Liver (tissue), 9 donors: Measurements from ENCODE around the gene EXOC6B. TPM values are rescaled to one million over a fixed set of nuclear protein-coding genes. Genes with fewer than 3 reads are reported as not detected.

Experiments used
- DNase-seq: peaks from one replicate; pipeline ENCODE4 v3.0.0-alpha.2; 2017; ENCODE audit warnings: low spot score
- H3K27ac ChIP-seq, 2 donors: one replicate each; pipeline ENCODE4 v1.7.0; 2013; ENCODE audit warnings: inconsistent platforms in 2 of 2, low read length in 2 of 2, control low read depth in 1 of 2, low read depth in 1 of 2, mild to moderate bottlenecking in 1 of 2
- H3K27me3 ChIP-seq, 4 donors: one replicate each; pipeline versions ENCODE4 v1.6.1 to v1.7.0; 2013; ENCODE audit warnings: low read length in 3 of 4, inconsistent platforms in 1 of 4, mild to moderate bottlenecking in 1 of 4, moderate library complexity in 1 of 4; ENCODE audit not compliant: control insufficient read depth in 4 of 4, insufficient read depth in 4 of 4
- H3K36me3 ChIP-seq, 4 donors: one replicate each; pipeline versions ENCODE4 v1.6.1 to v1.7.0; 2013; ENCODE audit warnings: low read length in 3 of 4, mild to moderate bottlenecking in 3 of 4, low read depth in 1 of 4, moderate library complexity in 1 of 4; ENCODE audit not compliant: control insufficient read depth in 4 of 4, insufficient read depth in 3 of 4
- H3K4me1 ChIP-seq, 4 donors: one replicate each; pipeline versions ENCODE4 v1.6.1 to v1.7.0; 2013; ENCODE audit warnings: low read length in 3 of 4, mild to moderate bottlenecking in 3 of 4, moderate library complexity in 1 of 4; ENCODE audit not compliant: control insufficient read depth in 4 of 4, insufficient read depth in 4 of 4
- H3K4me3 ChIP-seq, 3 donors: one replicate each; pipeline versions ENCODE4 v1.6.1 to v1.7.0; 2013; ENCODE audit warnings: low read length in 3 of 3, control low read depth in 1 of 3, low read depth in 1 of 3, mild to moderate bottlenecking in 1 of 3
- H3K9ac ChIP-seq, 2 donors: one replicate each; pipeline ENCODE4 v1.7.0; 2013; ENCODE audit warnings: low read length in 2 of 2, mild to moderate bottlenecking in 2 of 2, moderate library complexity in 2 of 2, control low read depth in 1 of 2, low read depth in 1 of 2
- H3K9me3 ChIP-seq, 4 donors: one replicate each; pipeline versions ENCODE4 v1.6.1 to v1.7.0; 2013; ENCODE audit warnings: low read length in 3 of 4; ENCODE audit not compliant: control insufficient read depth in 4 of 4
- CTCF ChIP-seq: fragments of 150-350 bp; IDR thresholded peaks from 2 replicates; pipeline ENCODE4 v1.5.1; 2017; ENCODE audit warnings: improper control_type of control experiment, low read depth, low read length; ENCODE audit not compliant: missing input control
- EGR1 ChIP-seq, 2 donors: IDR thresholded peaks; 2 replicates each; pipeline ENCODE4 v1.6.1; 2016 to 2018; ENCODE audit warnings: antibody characterized with exemption in 2 of 2, low read depth in 2 of 2
- FOXA1 ChIP-seq: IDR thresholded peaks from 2 replicates; pipeline ENCODE4 v1.6.1; 2016; ENCODE audit warnings: antibody characterized with exemption
- FOXA2 ChIP-seq: IDR thresholded peaks from 2 replicates; pipeline ENCODE4 v1.6.1; 2016; ENCODE audit warnings: antibody characterized with exemption
- GABPA ChIP-seq, 2 donors: IDR thresholded peaks in 1 of 2; conservative IDR thresholded peaks in 1 of 2; 2 replicates each; pipeline ENCODE4 v1.6.1; 2016; ENCODE audit warnings: antibody characterized with exemption in 2 of 2, mild to moderate bottlenecking in 1 of 2, moderate library complexity in 1 of 2
- HNF4A ChIP-seq, 2 donors: conservative IDR thresholded peaks; 2 replicates each; pipeline ENCODE4 v1.6.1; 2016; ENCODE audit warnings: antibody characterized with exemption in 2 of 2, mild to moderate bottlenecking in 2 of 2
- HNF4G ChIP-seq: IDR thresholded peaks from 2 replicates; pipeline ENCODE4 v1.6.1; 2016; ENCODE audit warnings: antibody characterized with exemption
- JUND ChIP-seq, 2 donors: IDR thresholded peaks; 2 replicates each; pipeline ENCODE4 v1.6.1; 2016; ENCODE audit warnings: antibody characterized with exemption in 2 of 2
- NR2F2 ChIP-seq: IDR thresholded peaks from 2 replicates; pipeline ENCODE4 v1.6.1; 2016; ENCODE audit warnings: antibody characterized with exemption
- RAD21 ChIP-seq, 2 donors: IDR thresholded peaks; 2 replicates each; pipeline ENCODE4 v1.6.1; 2016; ENCODE audit warnings: antibody characterized with exemption in 2 of 2, mild to moderate bottlenecking in 2 of 2
- RXRA ChIP-seq, 2 donors: IDR thresholded peaks; 2 replicates each; pipeline ENCODE4 v1.6.1; 2017 to 2018; ENCODE audit warnings: antibody characterized with exemption in 2 of 2, mild to moderate bottlenecking in 1 of 2
- SP1 ChIP-seq: IDR thresholded peaks from 2 replicates; pipeline ENCODE4 v1.6.1; 2018; ENCODE audit warnings: antibody characterized with exemption, mild to moderate bottlenecking
- TAF1 ChIP-seq: conservative IDR thresholded peaks from 2 replicates; pipeline ENCODE4 v1.6.1; 2016; ENCODE audit warnings: antibody characterized with exemption, mild to moderate bottlenecking
- YY1 ChIP-seq: IDR thresholded peaks from 2 replicates; pipeline ENCODE4 v1.6.1; 2016; ENCODE audit warnings: antibody characterized with exemption, mild to moderate bottlenecking
- WGBS: extraction: QIAGEN DNeasy Blood & Tissue Kit; methylation state at CpG from one replicate; pipeline ENCODE4 v1.1.7; 2013; 5-methylcytosine and 5-hydroxymethylcytosine counted together
- polyA plus RNA-seq, 2 donors: library from polyadenylated mRNA; stranded (reverse) in 1 of 2; unstranded in 1 of 2; fragments of 200-250 nt in 1 of 2; fragments of >200 nt in 1 of 2; fragmentation: Nextera tagmentation in 1 of 2; extraction: Ambion mirVana in 1 of 2; gene quantifications; one replicate each; pipeline versions ENCODE4 v1.2.1 to v1.2.3, GENCODE V29; 2013 to 2015
- total RNA-seq, 2 donors: library from RNA; depleted of rRNA; stranded (reverse); fragments of >200 nt; gene quantifications; one replicate each; pipeline ENCODE4 v1.2.3, GENCODE V29; 2014
- TF ChIP-seq, protein P1 (sequence below): IDR thresholded peaks from 2 replicates; pipeline ENCODE4 v1.6.1; 2016; ENCODE audit warnings: antibody characterized with exemption, mild to moderate bottlenecking
- TF ChIP-seq, protein P2 (sequence below): IDR thresholded peaks from 2 replicates; pipeline ENCODE4 v1.6.1; 2016; ENCODE audit warnings: antibody characterized with exemption
- TF ChIP-seq, protein P3 (sequence below): IDR thresholded peaks from 2 replicates; pipeline ENCODE4 v1.6.1; 2016; ENCODE audit warnings: antibody characterized with exemption
- TF ChIP-seq, protein P4 (sequence below): IDR thresholded peaks from 2 replicates; pipeline ENCODE4 v1.6.1; 2016; ENCODE audit warnings: antibody characterized with exemption
- donor health status: healthy.
- donor health status: healthy.
- donor health status: healthy.
- donor health status: healthy.
- donor health status: healthy.

Gene EXOC6B
- total and polyA plus RNA-seq, 4 donors = 1.7 to 9.5 (median 5.5) TPM

GRCh38 chr2:72824224-72824842, 1.5 kb downstream of the EXOC6B start:
- Histone ChIP-seq H3K9ac (no peak overlapping the region), H3K9me3 (no peaks in the 10 kb centered on the region), H3K4me3 (no peak overlapping the region), H3K27ac (no peak overlapping the region), H3K36me3 (no peaks in the 10 kb centered on the region), H3K4me1 (peaks cover 0 to 6% (median 5%) of the 10 kb centered on the region in 4 donors), H3K27me3 (no peaks in the 10 kb centered on the region)
- 82% methylated on average over 4 of the region's 4 CpGs for WGBS
- no peak for DNase-seq
- TF ChIP-seq JUND (IDR thresholded peaks at IDR 0.05) = no peak
- TF ChIP-seq TAF1 = no peak
- TF ChIP-seq, protein P1, sequence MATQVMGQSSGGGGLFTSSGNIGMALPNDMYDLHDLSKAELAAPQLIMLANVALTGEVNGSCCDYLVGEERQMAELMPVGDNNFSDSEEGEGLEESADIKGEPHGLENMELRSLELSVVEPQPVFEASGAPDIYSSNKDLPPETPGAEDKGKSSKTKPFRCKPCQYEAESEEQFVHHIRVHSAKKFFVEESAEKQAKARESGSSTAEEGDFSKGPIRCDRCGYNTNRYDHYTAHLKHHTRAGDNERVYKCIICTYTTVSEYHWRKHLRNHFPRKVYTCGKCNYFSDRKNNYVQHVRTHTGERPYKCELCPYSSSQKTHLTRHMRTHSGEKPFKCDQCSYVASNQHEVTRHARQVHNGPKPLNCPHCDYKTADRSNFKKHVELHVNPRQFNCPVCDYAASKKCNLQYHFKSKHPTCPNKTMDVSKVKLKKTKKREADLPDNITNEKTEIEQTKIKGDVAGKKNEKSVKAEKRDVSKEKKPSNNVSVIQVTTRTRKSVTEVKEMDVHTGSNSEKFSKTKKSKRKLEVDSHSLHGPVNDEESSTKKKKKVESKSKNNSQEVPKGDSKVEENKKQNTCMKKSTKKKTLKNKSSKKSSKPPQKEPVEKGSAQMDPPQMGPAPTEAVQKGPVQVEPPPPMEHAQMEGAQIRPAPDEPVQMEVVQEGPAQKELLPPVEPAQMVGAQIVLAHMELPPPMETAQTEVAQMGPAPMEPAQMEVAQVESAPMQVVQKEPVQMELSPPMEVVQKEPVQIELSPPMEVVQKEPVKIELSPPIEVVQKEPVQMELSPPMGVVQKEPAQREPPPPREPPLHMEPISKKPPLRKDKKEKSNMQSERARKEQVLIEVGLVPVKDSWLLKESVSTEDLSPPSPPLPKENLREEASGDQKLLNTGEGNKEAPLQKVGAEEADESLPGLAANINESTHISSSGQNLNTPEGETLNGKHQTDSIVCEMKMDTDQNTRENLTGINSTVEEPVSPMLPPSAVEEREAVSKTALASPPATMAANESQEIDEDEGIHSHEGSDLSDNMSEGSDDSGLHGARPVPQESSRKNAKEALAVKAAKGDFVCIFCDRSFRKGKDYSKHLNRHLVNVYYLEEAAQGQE = no peak
- no peak for TF ChIP-seq SP1
- TF ChIP-seq, protein P2, sequence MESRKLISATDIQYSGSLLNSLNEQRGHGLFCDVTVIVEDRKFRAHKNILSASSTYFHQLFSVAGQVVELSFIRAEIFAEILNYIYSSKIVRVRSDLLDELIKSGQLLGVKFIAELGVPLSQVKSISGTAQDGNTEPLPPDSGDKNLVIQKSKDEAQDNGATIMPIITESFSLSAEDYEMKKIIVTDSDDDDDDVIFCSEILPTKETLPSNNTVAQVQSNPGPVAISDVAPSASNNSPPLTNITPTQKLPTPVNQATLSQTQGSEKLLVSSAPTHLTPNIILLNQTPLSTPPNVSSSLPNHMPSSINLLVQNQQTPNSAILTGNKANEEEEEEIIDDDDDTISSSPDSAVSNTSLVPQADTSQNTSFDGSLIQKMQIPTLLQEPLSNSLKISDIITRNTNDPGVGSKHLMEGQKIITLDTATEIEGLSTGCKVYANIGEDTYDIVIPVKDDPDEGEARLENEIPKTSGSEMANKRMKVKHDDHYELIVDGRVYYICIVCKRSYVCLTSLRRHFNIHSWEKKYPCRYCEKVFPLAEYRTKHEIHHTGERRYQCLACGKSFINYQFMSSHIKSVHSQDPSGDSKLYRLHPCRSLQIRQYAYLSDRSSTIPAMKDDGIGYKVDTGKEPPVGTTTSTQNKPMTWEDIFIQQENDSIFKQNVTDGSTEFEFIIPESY = no peak
- TF ChIP-seq RXRA (IDR thresholded peaks at IDR 0.05) = no peak
- no peak for TF ChIP-seq HNF4G
- TF ChIP-seq HNF4A (conservative IDR thresholded peaks at IDR 0.05) = no peak
- no peak for TF ChIP-seq FOXA2
- TF ChIP-seq, protein P3, sequence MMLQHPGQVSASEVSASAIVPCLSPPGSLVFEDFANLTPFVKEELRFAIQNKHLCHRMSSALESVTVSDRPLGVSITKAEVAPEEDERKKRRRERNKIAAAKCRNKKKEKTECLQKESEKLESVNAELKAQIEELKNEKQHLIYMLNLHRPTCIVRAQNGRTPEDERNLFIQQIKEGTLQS = no peak
- no peak for TF ChIP-seq FOXA1
- TF ChIP-seq NR2F2 = no peak
- TF ChIP-seq RAD21 (IDR thresholded peaks at IDR 0.05) = no peak
- no peak for TF ChIP-seq GABPA (IDR thresholded peaks at IDR 0.05 in 1 of 2, conservative IDR thresholded peaks at IDR 0.05 in 1 of 2)

GRCh38 chr2:72822794-72823193, 3.0 kb downstream of the EXOC6B start:
- H3K9ac ChIP-seq = no peak overlapping the region
- no peak for TF ChIP-seq EGR1 (IDR thresholded peaks at IDR 0.05; ENCODE audit: low read depth in 2 of 2)
- TF ChIP-seq, protein P2 = no peak
- TF ChIP-seq NR2F2 = no peak
- no peak for TF ChIP-seq HNF4G
- no peak for TF ChIP-seq YY1
- no peak for TF ChIP-seq GABPA (IDR thresholded peaks at IDR 0.05 in 1 of 2, conservative IDR thresholded peaks at IDR 0.05 in 1 of 2)
- TF ChIP-seq, protein P1 = no peak
- no peak for TF ChIP-seq HNF4A (conservative IDR thresholded peaks at IDR 0.05)
- TF ChIP-seq SP1 = no peak
- no peak for TF ChIP-seq FOXA2
- TF ChIP-seq TAF1 = no peak
- TF ChIP-seq RAD21 (IDR thresholded peaks at IDR 0.05) = no peak
- TF ChIP-seq, protein P4, sequence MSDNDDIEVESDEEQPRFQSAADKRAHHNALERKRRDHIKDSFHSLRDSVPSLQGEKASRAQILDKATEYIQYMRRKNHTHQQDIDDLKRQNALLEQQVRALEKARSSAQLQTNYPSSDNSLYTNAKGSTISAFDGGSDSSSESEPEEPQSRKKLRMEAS = no peak
- no peak for TF ChIP-seq CTCF
- H3K4me1 ChIP-seq = peaks cover 0 to 6% (median 5%) of the 10 kb centered on the region in 4 donors
- no peaks in the 10 kb centered on the region for H3K9me3 ChIP-seq
- H3K4me3 ChIP-seq = no peak overlapping the region
- DNase-seq = no peak
- 90% methylated on average over 2 of the region's 2 CpGs for WGBS
- H3K36me3 ChIP-seq = no peaks in the 10 kb centered on the region
- no peaks in the 10 kb centered on the region for H3K27me3 ChIP-seq
- no peak overlapping the region for H3K27ac ChIP-seq
